Adrenal gland (tissue), 5 donors: ENCODE results near the gene NUTM2A.
"Not testable (repeated sequence)": the region's sequence is repeated elsewhere in the genome, so short reads cannot be mapped to it uniquely, and the experiment has no call there.

ENCODE experiments used
- CTCF ChIP-seq, 6 experiments: fragments of 450-650 bp in 4 of 6; fragments of 200-600 bp in 2 of 6; sonication (generic) in 1 of 6; IDR thresholded peaks; 1 replicate in 5 of 6; 2 replicates in 1 of 6; pipeline versions ENCODE4 v1.5.1 to v1.8.0; 2016 to 2021; ENCODE audit warnings: antibody characterized with exemption in 6 of 6, mild to moderate bottlenecking in 2 of 6, moderate library complexity in 1 of 6
- POLR2A ChIP-seq, 2 donors: fragments of 450-650 bp; IDR thresholded peaks; one replicate each; pipeline ENCODE4 v1.6.1; 2017; ENCODE audit warnings: antibody characterized with exemption in 2 of 2, mild to moderate bottlenecking in 2 of 2, moderate library complexity in 1 of 2
- donor health status: DM: no; HTN: no; CAD: no.

- TF ChIP-seq CTCF, POLR2A (IDR thresholded peaks at IDR 0.05): not testable (repeated sequence)
These were observed 33.4 kb upstream of the NUTM2A start for GRCh38 chr10:87191841-87192240.
